A549 (cell line): Measurements from ENCODE around the gene TESMIN. TPM values are rescaled to one million over a fixed set of nuclear protein-coding genes. Genes with fewer than 3 reads are reported as not detected.

ENCODE experiments used
- ATAC-seq, 2 experiments: fragments of 200-7000 bp in 1 of 2; fragments of >200 bp in 1 of 2; cut with Nextera tagmentation in 1 of 2; cut with Tn5 transposase in 1 of 2; 3 replicates each; pipeline versions ENCODE4 v1.8.0 to v1.9.1; 2018 to 2020; ENCODE audit warnings: mild to moderate bottlenecking in 1 of 2, moderate library complexity in 1 of 2
- CTCF ChIA-PET: fragments of 300-600 bp; sonication (Branson Sonifier 250); formaldehyde crosslinking; extraction: SDS; loops from one replicate; lab custom pipeline; 2021; ENCODE audit warnings: antibody characterized with exemption, inconsistent platforms; lab: Yijun Ruan, JAX
- POLR2A ChIA-PET: fragments of 350-600 bp; formaldehyde crosslinking; extraction: SDS; loops from one replicate; lab custom pipeline; 2021; ENCODE audit warnings: antibody characterized with exemption, inconsistent platforms; lab: Yijun Ruan, JAX
- DNase-seq, 2 experiments: peaks; one replicate each; pipeline versions ENCODE4 v3.0.0 to v3.0.0-alpha.2; 2011 to 2016; ENCODE audit warnings: low read depth in 1 of 2, low spot score in 1 of 2
- FAIRE-seq: peaks from 2 replicates; lab custom pipeline; 2011; peaks lifted over from hg19 to GRCh38; lab: Jason Lieb, UNC
- H3K27ac ChIP-seq, 2 experiments: fragments of >200 bp; sonication (Bioruptor Twin); formaldehyde crosslinking; 3 replicates each; pipeline ENCODE4 v1.5.1; 2016 to 2017
- H3K4me1 ChIP-seq: fragments of >200 bp; sonication (Bioruptor Twin); formaldehyde crosslinking; 3 replicates; pipeline ENCODE4 v1.6.1; 2016
- H3K4me2 ChIP-seq: fragments of >200 bp; sonication (Bioruptor Twin); formaldehyde crosslinking; 3 replicates; pipeline ENCODE4 v1.6.1; 2016
- H3K4me3 ChIP-seq: fragments of >200 bp; sonication (Bioruptor Twin); formaldehyde crosslinking; 3 replicates; pipeline ENCODE4 v1.5.1; 2016
- H3K9me3 ChIP-seq: fragments of >200 bp; sonication (Bioruptor Twin); formaldehyde crosslinking; 3 replicates; pipeline ENCODE4 v1.6.1; 2016
- BHLHE40 ChIP-seq: IDR thresholded peaks from 2 replicates; pipeline ENCODE4 v1.6.1; 2012; ENCODE audit warnings: low read depth, low read length, inconsistent platforms
- CEBPB ChIP-seq, 2 experiments: fragments of >200 bp in 1 of 2; sonication (Bioruptor Twin) in 1 of 2; formaldehyde crosslinking in 1 of 2; IDR thresholded peaks; 2 replicates each; pipeline ENCODE4 v1.6.1; 2012 to 2016
- CHD2 ChIP-seq: fragments of 150-350 bp; IDR thresholded peaks from 2 replicates; pipeline ENCODE4 v1.6.1; 2014; ENCODE audit warnings: low read length; ENCODE audit not compliant: partially characterized antibody
- CHD4 ChIP-seq: fragments of 200-600 bp; sonication (generic); IDR thresholded peaks from 2 replicates; pipeline ENCODE4 v1.6.1; 2016; ENCODE audit warnings: antibody characterized with exemption, mild to moderate bottlenecking, borderline replicate concordance
- EHMT2 ChIP-seq: fragments of 200-600 bp; sonication (generic); IDR thresholded peaks from 2 replicates; pipeline ENCODE4 v1.6.1; 2016; ENCODE audit warnings: antibody characterized with exemption, low read depth, mild to moderate bottlenecking, moderate library complexity
- EP300 ChIP-seq, 2 experiments: fragments of >200 bp; sonication (Bioruptor Twin); formaldehyde crosslinking; IDR thresholded peaks; 2 replicates in 1 of 2; 3 replicates in 1 of 2; pipeline ENCODE4 v1.6.1; 2016 to 2017
- HOXA7 ChIP-seq: fragments of 250-450 bp; sonication (Bioruptor Pico); IDR thresholded peaks from 2 replicates; pipeline ENCODE4 v1.5.0; 2020; ENCODE audit warnings: mild to moderate bottlenecking, moderate library complexity
- JUNB ChIP-seq: fragments of >200 bp; sonication (Bioruptor Twin); formaldehyde crosslinking; IDR thresholded peaks from 2 replicates; pipeline ENCODE4 v1.6.1; 2016
- MAFK ChIP-seq: fragments of 450-650 bp; IDR thresholded peaks from 2 replicates; pipeline ENCODE4 v1.6.1; 2014; ENCODE audit not compliant: partially characterized antibody
- MAX ChIP-seq: IDR thresholded peaks from 2 replicates; pipeline ENCODE4 v1.6.1; 2012
- MAZ ChIP-seq: fragments of 150-350 bp; IDR thresholded peaks from 2 replicates; pipeline ENCODE4 v1.6.1; 2014; ENCODE audit warnings: antibody characterized with exemption, low read depth, low read length, borderline replicate concordance
- MYC ChIP-seq: IDR thresholded peaks from 2 replicates; pipeline ENCODE4 v1.6.1; 2012; ENCODE audit warnings: mild to moderate bottlenecking, inconsistent platforms, low read length, improper control_type of control experiment, borderline replicate concordance
- NFE2L2 ChIP-seq: fragments of 150-350 bp; conservative IDR thresholded peaks from 2 replicates; pipeline ENCODE4 v1.6.1; 2014; ENCODE audit warnings: low read length
- NR3C1 ChIP-seq: fragments of >200 bp; sonication (Bioruptor Twin); formaldehyde crosslinking; IDR thresholded peaks from 3 replicates; pipeline ENCODE4 v1.6.1; 2017
- RAD21 ChIP-seq, 2 experiments: fragments of >200 bp in 1 of 2; sonication (Bioruptor Twin) in 1 of 2; formaldehyde crosslinking in 1 of 2; IDR thresholded peaks in 1 of 2; conservative IDR thresholded peaks in 1 of 2; 2 replicates in 1 of 2; 3 replicates in 1 of 2; pipeline ENCODE4 v1.6.1; 2012 to 2018; ENCODE audit warnings: inconsistent platforms in 1 of 2
- RFX5 ChIP-seq: fragments of 450-650 bp; IDR thresholded peaks from 2 replicates; pipeline ENCODE4 v1.7.1; 2014; ENCODE audit warnings: antibody characterized with exemption, mild to moderate bottlenecking, moderate library complexity
- TFCP2L1 ChIP-seq: fragments of 250-450 bp; sonication (Bioruptor Pico); IDR thresholded peaks from 2 replicates; pipeline ENCODE4 v1.5.0; 2021; ENCODE audit warnings: mild to moderate bottlenecking
- WGBS: methylation state at CpG from one replicate; pipeline ENCODE4 v1.1.6; 2017; ENCODE audit errors: missing lambda C conversion rate; 5-methylcytosine and 5-hydroxymethylcytosine counted together
- polyA plus RNA-seq, 4 experiments: library from polyadenylated mRNA; depleted of rRNA in 3 of 4; stranded (reverse); fragments of >200 nt; fragmentation: RNase III in 1 of 4; extraction: RNeasy Plus Mini Kit Qiagen cat#74134 plus additional on column Dnase treatment in 1 of 4; gene quantifications; 2 replicates in 3 of 4; 3 replicates in 1 of 4; pipeline ENCODE4 v1.2.3, GENCODE V29; 2011 to 2017
- TF ChIP-seq, protein P1 (sequence below): IDR thresholded peaks from 2 replicates; pipeline ENCODE4 v1.6.1; 2012; ENCODE audit warnings: low read depth, borderline replicate concordance
- TF ChIP-seq, protein P2 (sequence below): fragments of 250-450 bp; sonication (Bioruptor Pico); IDR thresholded peaks from 2 replicates; pipeline ENCODE4 v1.5.0; 2021; ENCODE audit warnings: mild to moderate bottlenecking, moderate library complexity, borderline replicate concordance
- TF ChIP-seq, protein P3 (sequence below): IDR thresholded peaks from 2 replicates; pipeline ENCODE4 v1.6.1; 2012
- TF ChIP-seq, protein P4 (sequence below): fragments of >200 bp; sonication (Bioruptor Twin); formaldehyde crosslinking; IDR thresholded peaks from 2 replicates; pipeline ENCODE4 v1.6.1; 2016

Gene TESMIN
- polyA plus RNA-seq, 2 of the 4 experiments (the other 2 are of a cell fraction), result 4.5 to 5.2 TPM

- no peaks in the 10 kb centered on the region for H3K9me3 ChIP-seq
- no peak overlapping the region for H3K27ac ChIP-seq
- CTCF ChIA-PET, result interaction anchor here (1.2 to 1.9 kb wide), 2 partner anchors 11 to 64 kb away, joined by 4 to 5 read pairs; no protein-coding TSS in a partner anchor
- no peak for FAIRE-seq
- POLR2A ChIA-PET, result no interaction called here
- H3K4me3 ChIP-seq, result no peak overlapping the region
- DNase-seq, result no peak
- ATAC-seq, result no peak
- TF ChIP-seq, protein P1, sequence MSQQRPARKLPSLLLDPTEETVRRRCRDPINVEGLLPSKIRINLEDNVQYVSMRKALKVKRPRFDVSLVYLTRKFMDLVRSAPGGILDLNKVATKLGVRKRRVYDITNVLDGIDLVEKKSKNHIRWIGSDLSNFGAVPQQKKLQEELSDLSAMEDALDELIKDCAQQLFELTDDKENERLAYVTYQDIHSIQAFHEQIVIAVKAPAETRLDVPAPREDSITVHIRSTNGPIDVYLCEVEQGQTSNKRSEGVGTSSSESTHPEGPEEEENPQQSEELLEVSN, result no peak
- TF ChIP-seq, protein P2, sequence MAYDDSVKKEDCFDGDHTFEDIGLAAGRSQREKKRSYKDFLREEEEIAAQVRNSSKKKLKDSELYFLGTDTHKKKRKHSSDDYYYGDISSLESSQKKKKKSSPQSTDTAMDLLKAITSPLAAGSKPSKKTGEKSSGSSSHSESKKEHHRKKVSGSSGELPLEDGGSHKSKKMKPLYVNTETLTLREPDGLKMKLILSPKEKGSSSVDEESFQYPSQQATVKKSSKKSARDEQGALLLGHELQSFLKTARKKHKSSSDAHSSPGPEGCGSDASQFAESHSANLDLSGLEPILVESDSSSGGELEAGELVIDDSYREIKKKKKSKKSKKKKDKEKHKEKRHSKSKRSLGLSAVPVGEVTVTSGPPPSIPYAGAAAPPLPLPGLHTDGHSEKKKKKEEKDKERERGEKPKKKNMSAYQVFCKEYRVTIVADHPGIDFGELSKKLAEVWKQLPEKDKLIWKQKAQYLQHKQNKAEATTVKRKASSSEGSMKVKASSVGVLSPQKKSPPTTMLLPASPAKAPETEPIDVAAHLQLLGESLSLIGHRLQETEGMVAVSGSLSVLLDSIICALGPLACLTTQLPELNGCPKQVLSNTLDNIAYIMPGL (CRISPR knock-in tag), result no peak
- TF ChIP-seq CHD4, result no peak
- TF ChIP-seq RAD21 (conservative IDR thresholded peaks at IDR 0.05 in 1 of 2, IDR thresholded peaks at IDR 0.05 in 1 of 2), result no peak
- no peak for TF ChIP-seq EHMT2
- TF ChIP-seq NR3C1, result no peak
- TF ChIP-seq MAFK, result no peak
- TF ChIP-seq JUNB, result no peak
- TF ChIP-seq MAX, result no peak
- TF ChIP-seq, protein P3, sequence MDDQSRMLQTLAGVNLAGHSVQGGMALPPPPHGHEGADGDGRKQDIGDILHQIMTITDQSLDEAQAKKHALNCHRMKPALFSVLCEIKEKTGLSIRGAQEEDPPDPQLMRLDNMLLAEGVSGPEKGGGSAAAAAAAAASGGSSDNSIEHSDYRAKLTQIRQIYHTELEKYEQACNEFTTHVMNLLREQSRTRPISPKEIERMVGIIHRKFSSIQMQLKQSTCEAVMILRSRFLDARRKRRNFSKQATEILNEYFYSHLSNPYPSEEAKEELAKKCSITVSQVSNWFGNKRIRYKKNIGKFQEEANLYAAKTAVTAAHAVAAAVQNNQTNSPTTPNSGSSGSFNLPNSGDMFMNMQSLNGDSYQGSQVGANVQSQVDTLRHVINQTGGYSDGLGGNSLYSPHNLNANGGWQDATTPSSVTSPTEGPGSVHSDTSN, result no peak
- TF ChIP-seq BHLHE40, result no peak
- no peak for TF ChIP-seq CHD2
- TF ChIP-seq, all 56 proteins: peak for 0
- WGBS, result 91% methylated on average over 18 of the region's 19 CpGs
- Histone ChIP-seq H3K4me1 (no peaks in the 10 kb centered on the region), H3K4me2 (no peak overlapping the region)
Measured at GRCh38 chr11:68796801-68797200, 45.5 kb upstream of the TESMIN start.

DNA sequence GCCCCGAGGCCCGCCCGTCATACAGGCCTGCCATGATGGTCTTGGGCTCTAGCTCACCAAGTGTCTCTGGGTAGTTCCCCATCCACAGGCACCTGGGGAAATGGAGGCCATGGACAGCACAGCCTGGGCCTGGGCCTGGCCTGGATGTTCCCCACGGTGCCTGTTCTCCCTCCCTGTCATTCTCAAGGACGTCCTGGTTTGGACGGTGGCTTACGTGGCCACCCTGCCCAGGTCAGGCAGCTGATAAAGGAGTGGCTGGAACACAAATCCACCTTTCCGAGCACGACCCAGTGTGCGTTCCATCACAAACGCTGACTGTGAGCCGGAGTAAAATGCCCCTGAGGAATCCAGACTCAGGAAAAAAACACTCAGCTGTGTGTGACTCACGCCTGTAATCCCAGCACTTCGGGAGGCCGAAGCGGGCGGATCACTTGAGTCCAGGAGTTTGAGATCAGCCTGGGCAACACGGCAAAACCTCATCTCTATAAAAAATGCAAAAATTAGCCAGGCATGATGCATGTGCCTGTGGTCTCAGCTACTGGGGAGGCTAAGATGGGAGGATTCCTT, 41.2 kb upstream of the TESMIN start:
- Histone ChIP-seq H3K9me3 (no peaks in the 10 kb centered on the region), H3K4me3 (no peak overlapping the region), H3K27ac (no peak overlapping the region), H3K4me2 (no peak overlapping the region), H3K4me1 (no peaks in the 10 kb centered on the region)
- ATAC-seq (no peak), FAIRE-seq (no peak), DNase-seq (no peak)
- WGBS, result 90% methylated on average over 18 of the region's 18 CpGs
- TF ChIP-seq NR3C1 (no peak), TFCP2L1 (CRISPR knock-in tag) (no peak), MAZ (no peak), MYC (no peak), EP300 (IDR thresholded peaks at IDR 0.05) (no peak), NFE2L2 (no peak), CEBPB (IDR thresholded peaks at IDR 0.05) (no peak), MAFK (no peak), RFX5 (no peak), HOXA7 (no peak)
- TF ChIP-seq, protein P4, sequence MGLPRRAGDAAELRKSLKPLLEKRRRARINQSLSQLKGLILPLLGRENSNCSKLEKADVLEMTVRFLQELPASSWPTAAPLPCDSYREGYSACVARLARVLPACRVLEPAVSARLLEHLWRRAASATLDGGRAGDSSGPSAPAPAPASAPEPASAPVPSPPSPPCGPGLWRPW, result no peak
- ChIA-PET CTCF (interaction anchor here (0.6 to 1.3 kb wide), 2 partner anchors 142 to 149 kb away, joined by 3 read pairs; no protein-coding TSS in a partner anchor), POLR2A (no interaction called here)
